Neural crest cell (in vitro differentiated cells): ENCODE measurements around the gene MPND. TPM values are rescaled to one million over a fixed set of nuclear protein-coding genes. Genes with fewer than 3 reads are reported as not detected.
A peak's percentile ranks its signal among the peaks of the same experiment; 100 is the strongest.

Experiments used
- DNase-seq: peaks from one replicate; pipeline ENCODE4 v3.0.0; 2021; ENCODE audit warnings: low read depth, mixed read lengths, low spot score
- H3K27ac Mint-ChIP-seq: one replicate; pipeline ENCODE4 v1.8.0; 2021; ENCODE audit warnings: mild to moderate bottlenecking, mixed read lengths; ENCODE audit not compliant: unreplicated experiment
- H3K27me3 Mint-ChIP-seq: 2 replicates; pipeline ENCODE4 v1.8.0; 2021; ENCODE audit warnings: low read depth, mild to moderate bottlenecking, mixed read lengths
- H3K36me3 Mint-ChIP-seq: 2 replicates; pipeline ENCODE4 v1.8.0; 2021; ENCODE audit warnings: low read depth, mild to moderate bottlenecking, mixed read lengths
- H3K4me1 Mint-ChIP-seq: 2 replicates; pipeline ENCODE4 v1.8.0; 2021; ENCODE audit warnings: mixed read lengths
- H3K4me3 Mint-ChIP-seq: one replicate; pipeline ENCODE4 v1.8.0; 2021; ENCODE audit warnings: mild to moderate bottlenecking, mixed read lengths
- H3K9me3 Mint-ChIP-seq: 2 replicates; pipeline ENCODE4 v1.8.0; 2021; ENCODE audit warnings: mixed read lengths
- CTCF ChIP-seq: fragments of 200-600 bp; sonication (generic); conservative IDR thresholded peaks from 2 replicates; pipeline ENCODE4 v1.5.0; 2021; ENCODE audit warnings: antibody characterized with exemption, mild to moderate bottlenecking
- long read RNA-seq: library from polyadenylated mRNA; unstranded; transcript quantifications from one replicate; pipeline ENCODE4 v2.0.0, GENCODE V29; 2020
- total RNA-seq: library from RNA; stranded (reverse); gene quantifications from 2 replicates; pipeline ENCODE4 v1.2.1, GENCODE V29; 2021

The MPND gene
- total RNA-seq: 45.3 and 45.6 TPM in 2 replicates
- long read RNA-seq, partial matches to known transcripts: 1 of 1 reads
- long read RNA-seq, other reads (novel, unspliced or antisense): 0 of 1 reads

DNA sequence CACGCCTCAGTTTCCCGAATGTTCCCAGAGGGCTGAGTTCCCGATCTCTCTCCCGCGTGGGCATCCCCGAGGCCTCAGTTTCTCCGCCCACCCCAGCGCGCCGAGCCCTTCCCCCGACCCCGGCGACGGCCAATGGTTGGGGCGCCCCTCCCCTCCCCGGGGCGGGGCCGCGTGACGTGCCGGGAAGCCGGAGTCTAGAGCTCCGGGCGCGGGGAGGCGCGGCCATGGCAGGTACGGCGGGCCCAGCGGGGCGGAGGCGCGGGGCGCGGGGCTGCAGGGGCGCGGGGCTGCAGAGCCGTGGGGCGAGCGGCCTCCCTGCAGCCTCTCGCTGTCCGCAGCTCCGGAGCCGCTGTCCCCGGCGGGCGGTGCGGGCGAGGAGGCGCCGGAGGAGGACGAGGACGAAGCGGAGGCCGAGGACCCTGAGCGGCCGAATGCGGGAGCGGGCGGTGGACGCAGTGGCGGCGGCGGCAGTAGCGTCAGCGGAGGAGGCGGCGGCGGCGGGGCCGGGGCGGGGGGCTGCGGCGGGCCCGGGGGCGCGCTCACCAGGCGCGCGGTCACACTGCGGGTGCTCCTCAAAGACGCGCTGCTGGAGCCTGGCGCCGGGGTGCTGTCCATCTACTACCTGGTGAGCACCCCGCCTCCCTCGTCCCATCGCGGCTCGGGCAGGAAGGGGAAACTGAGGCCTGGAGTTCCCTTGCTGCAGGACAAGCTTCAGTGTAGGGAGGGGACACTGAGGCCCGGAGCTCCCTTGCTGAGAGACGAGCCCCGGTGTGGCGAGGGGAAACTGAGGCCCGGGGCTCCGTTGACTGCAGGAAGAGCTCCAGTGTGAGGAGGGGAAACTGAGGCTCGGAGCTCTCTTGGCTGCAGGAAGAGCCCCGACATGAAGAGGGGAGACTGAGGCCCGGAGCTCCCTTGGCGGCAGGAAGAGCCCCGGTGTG, at the start of gene MPND:
MPND (plus strand) TSS at position 193 of the 938 bp plus-strand sequence; CDS start at position 225, 32 bp downstream.
- H3K4me1 Mint-ChIP-seq: peaks cover 19% of the 10 kb centered on the region
- peak within 1 kb of the TSS; percentile 89 for H3K4me3 Mint-ChIP-seq
- H3K27ac Mint-ChIP-seq: peak within 1 kb of the TSS; percentile 99
- H3K27me3 Mint-ChIP-seq: peaks cover 3% of the 10 kb centered on the region
- no peaks in the 10 kb centered on the region for H3K9me3 Mint-ChIP-seq
- TF ChIP-seq CTCF: no peak
- H3K36me3 Mint-ChIP-seq: peaks cover 5% of the 10 kb centered on the region
- DNase-seq: peak; percentile 86

DNA sequence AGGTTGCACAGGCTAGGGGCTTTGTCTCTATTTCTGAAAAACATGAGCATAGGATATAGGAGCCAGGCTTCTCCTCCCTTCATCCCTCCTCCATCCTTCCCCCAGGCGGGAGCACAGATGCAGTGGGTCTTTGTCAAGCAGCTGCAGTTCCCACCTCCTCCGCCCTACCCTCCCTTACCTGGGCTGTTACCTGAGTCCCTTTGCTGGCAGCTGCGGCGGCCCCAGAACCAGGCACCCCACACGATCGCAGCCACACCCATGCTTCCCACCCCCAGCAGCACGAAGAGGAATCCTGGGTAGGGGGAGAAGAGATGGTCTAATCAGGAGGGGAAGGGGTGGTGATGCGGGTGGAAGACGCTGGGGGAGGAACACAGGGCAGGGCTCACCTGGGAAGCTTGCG, 49.0 kb upstream of the MPND start:
- Mint-ChIP-seq H3K4me3 (no peak overlapping the region), H3K27ac (no peak overlapping the region), H3K4me1 (peaks cover 7% of the 10 kb centered on the region), H3K9me3 (no peaks in the 10 kb centered on the region), H3K27me3 (peaks cover 4% of the 10 kb centered on the region), H3K36me3 (no peaks in the 10 kb centered on the region)
- TF ChIP-seq CTCF: no peak
- DNase-seq: no peak

DNA sequence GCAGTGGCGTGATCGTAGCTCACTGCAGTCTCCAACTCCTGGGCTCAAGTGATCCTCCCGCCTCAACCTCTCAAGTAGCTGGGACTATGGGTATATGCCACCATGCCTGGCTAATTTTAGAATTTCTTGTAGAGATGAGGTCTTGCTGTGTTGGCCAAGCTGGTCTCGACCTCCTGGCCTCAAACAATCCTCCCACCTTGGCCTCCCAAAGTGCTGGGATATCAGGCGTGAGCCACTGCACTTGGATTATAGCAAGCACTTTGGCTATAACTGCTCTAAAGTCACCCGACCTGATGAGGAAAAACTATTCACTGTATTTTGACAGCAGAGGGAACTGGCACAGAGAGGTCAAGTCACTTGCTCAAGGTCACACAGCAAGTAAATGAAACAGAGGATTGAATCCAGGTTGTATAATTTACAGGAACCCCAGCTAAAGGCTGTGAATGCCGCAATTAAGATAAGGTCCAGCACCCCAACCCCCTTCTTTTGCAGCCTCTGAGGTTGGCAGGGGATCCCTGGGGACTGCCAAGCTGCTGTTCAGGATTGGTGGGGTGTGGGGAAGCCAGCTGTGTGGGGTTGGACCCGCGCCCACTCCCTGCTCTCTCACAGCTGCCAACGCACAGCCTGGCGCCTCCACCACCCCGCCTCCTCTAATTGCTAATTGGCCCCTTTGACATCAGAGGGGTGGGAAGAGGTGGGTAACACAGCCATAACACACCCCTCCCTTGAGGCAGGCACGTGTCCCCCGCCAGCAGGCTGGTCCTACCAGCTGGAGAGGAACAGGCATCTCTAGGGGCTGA, 47.2 kb upstream of the MPND start:
- H3K9me3 Mint-ChIP-seq: no peaks in the 10 kb centered on the region
- no peak overlapping the region for H3K4me3 Mint-ChIP-seq
- H3K27me3 Mint-ChIP-seq: peaks cover 4% of the 10 kb centered on the region
- no peaks in the 10 kb centered on the region for H3K36me3 Mint-ChIP-seq
- DNase-seq: no peak
- no peak overlapping the region for H3K27ac Mint-ChIP-seq
- H3K4me1 Mint-ChIP-seq: peaks cover under 1% of the 10 kb centered on the region
- TF ChIP-seq CTCF: no peak

DNA sequence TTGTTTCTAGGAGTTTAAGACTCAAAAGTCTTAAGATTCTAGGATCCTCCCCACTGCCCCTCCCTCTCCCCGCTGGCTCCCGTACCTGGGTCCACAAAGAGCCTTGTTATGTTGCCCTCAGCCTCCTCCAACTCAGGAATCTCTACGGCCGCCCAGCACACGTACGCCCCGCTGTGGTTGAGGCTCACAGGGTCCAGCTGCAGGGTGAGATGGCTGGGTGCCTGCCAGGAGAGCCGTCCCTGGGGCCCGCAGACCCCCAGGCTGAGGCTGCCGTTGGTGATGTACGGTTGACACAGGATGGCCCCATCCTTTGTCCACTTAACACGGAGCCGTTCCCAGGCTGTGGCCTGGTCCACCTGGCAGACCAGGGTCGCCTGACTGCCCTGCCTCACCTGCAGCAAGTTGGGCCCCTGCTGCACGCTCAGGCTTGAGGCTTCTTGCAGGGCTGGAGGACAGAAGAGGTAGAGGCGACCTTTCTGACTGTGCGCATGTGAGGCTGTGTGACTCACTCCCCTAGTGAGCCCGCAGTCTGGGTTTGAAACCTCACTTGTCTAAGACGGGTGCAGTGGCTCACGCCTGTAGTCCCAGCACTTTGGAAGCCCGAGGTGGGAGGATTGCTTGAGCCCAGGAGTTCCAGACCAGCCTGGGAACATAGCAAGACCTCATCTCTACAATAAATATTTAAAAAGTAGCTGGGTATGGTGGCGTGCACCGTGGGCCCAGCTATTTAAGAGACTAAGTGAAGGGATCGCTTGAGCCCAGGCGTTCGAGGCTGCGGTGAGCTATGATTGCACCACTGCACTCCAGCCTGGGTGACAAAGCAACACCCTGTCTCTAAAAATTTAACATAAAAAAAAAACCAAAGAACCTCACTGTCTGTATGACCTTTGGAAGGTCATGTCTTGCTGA, 45.2 kb upstream of the MPND start:
- H3K27ac Mint-ChIP-seq: no peak overlapping the region
- H3K4me3 Mint-ChIP-seq: no peak overlapping the region
- no peaks in the 10 kb centered on the region for H3K36me3 Mint-ChIP-seq
- H3K9me3 Mint-ChIP-seq: no peaks in the 10 kb centered on the region
- peaks cover 4% of the 10 kb centered on the region for H3K27me3 Mint-ChIP-seq
- no peak for TF ChIP-seq CTCF
- no peak for DNase-seq
- peaks cover 7% of the 10 kb centered on the region for H3K4me1 Mint-ChIP-seq
